K562 (cell line): ENCODE data around the gene MACROD2. TPM values are rescaled to one million over a fixed set of nuclear protein-coding genes. Genes with fewer than 3 reads are reported as not detected.

Experiments used
- NR3C1 ChIP-seq: sonication (generic); formaldehyde crosslinking; IDR thresholded peaks from 2 replicates; pipeline ENCODE4 v1.8.1; 2022; ENCODE audit warnings: missing genetic modification reagents
- TCFL5 ChIP-seq: fragments of 250-450 bp; sonication (Bioruptor Pico); conservative IDR thresholded peaks from 2 replicates; pipeline ENCODE4 v1.6.1; 2021; ENCODE audit warnings: mild to moderate bottlenecking, moderate library complexity, matching md5 sums
- ZNF165 ChIP-seq: fragments of 250-450 bp; sonication (Bioruptor Pico); IDR thresholded peaks from 2 replicates; pipeline ENCODE4 v1.4.0; 2020; ENCODE audit warnings: borderline replicate concordance
- polyA plus RNA-seq, 8 experiments: library from polyadenylated mRNA; depleted of rRNA in 4 of 8; stranded (reverse) in 5 of 8; unstranded in 3 of 8; fragments of >200 nt; fragmentation: Nextera tagmentation in 2 of 8; fragmentation: Illumina TruSeq in 1 of 8; extraction: Ambion mirVana in 2 of 8; extraction: Trizol in 1 of 8; gene quantifications; 2 replicates each; pipeline versions ENCODE4 v1.2.1 to v1.2.3, GENCODE V29; 2011 to 2014; ENCODE audit warnings: inconsistent platforms in 1 of 8, missing spikeins in 1 of 8
- total RNA-seq, 7 experiments: library from RNA; depleted of rRNA in 6 of 7; stranded (reverse); fragments of >200 nt in 6 of 7; fragmentation: Illumina TruSeq in 2 of 7; extraction: Trizol in 2 of 7; gene quantifications; 2 replicates each; pipeline versions ENCODE4 v1.2.1 to v1.2.3, GENCODE V29; 2011 to 2021; ENCODE audit warnings: low replicate concordance in 1 of 7
- TF ChIP-seq, protein P1 (sequence below), 2 experiments: fragments of 450-650 bp; formaldehyde crosslinking in 1 of 2; IDR thresholded peaks; 2 replicates each; pipeline versions ENCODE4 v1.4.0 to v1.6.1; 2014 to 2020; ENCODE audit warnings: mild to moderate bottlenecking in 2 of 2, borderline replicate concordance in 1 of 2, low read depth in 1 of 2
- TF ChIP-seq, protein P2 (sequence below): fragments of 450-650 bp; IDR thresholded peaks from one replicate; pipeline ENCODE4 v1.6.1; 2018; ENCODE audit warnings: mild to moderate bottlenecking, moderate library complexity; ENCODE audit not compliant: partially characterized antibody

Gene MACROD2
- total and polyA plus RNA-seq, 9 of the 15 experiments (the other 6 are each of a cell fraction or from before 2014, with no cell fraction given): not detected

DNA sequence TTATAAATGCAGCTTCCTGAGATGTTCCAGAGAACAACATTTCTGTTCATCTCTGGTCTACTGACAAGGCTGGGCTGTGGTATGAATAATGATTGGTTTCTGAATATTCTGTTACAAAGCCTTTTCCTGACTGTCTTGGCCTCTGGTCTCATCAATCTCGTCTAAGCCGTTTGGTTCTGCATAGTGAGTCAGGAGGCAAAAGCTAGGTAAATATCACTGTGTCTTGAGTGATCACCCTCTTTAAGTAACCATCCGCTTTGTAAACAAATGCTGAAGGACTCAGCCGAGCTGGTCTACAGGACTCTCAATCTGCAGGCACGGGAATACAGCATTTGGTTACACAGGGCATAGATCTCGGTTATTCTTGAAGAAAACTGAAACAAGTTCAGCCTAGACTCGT lies 2066.0 kb downstream of the MACROD2 start (continued):
- TF ChIP-seq, protein P1, sequence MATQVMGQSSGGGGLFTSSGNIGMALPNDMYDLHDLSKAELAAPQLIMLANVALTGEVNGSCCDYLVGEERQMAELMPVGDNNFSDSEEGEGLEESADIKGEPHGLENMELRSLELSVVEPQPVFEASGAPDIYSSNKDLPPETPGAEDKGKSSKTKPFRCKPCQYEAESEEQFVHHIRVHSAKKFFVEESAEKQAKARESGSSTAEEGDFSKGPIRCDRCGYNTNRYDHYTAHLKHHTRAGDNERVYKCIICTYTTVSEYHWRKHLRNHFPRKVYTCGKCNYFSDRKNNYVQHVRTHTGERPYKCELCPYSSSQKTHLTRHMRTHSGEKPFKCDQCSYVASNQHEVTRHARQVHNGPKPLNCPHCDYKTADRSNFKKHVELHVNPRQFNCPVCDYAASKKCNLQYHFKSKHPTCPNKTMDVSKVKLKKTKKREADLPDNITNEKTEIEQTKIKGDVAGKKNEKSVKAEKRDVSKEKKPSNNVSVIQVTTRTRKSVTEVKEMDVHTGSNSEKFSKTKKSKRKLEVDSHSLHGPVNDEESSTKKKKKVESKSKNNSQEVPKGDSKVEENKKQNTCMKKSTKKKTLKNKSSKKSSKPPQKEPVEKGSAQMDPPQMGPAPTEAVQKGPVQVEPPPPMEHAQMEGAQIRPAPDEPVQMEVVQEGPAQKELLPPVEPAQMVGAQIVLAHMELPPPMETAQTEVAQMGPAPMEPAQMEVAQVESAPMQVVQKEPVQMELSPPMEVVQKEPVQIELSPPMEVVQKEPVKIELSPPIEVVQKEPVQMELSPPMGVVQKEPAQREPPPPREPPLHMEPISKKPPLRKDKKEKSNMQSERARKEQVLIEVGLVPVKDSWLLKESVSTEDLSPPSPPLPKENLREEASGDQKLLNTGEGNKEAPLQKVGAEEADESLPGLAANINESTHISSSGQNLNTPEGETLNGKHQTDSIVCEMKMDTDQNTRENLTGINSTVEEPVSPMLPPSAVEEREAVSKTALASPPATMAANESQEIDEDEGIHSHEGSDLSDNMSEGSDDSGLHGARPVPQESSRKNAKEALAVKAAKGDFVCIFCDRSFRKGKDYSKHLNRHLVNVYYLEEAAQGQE (IDR thresholded peaks at IDR 0.05; ENCODE audit: borderline replicate concordance): no peak
- TF ChIP-seq, protein P1 (CRISPR knock-in tag; IDR thresholded peaks at IDR 0.05; ENCODE audit: low read depth): no peak
- TF ChIP-seq ZNF165 (CRISPR knock-in tag): no peak
- TF ChIP-seq, protein P2, sequence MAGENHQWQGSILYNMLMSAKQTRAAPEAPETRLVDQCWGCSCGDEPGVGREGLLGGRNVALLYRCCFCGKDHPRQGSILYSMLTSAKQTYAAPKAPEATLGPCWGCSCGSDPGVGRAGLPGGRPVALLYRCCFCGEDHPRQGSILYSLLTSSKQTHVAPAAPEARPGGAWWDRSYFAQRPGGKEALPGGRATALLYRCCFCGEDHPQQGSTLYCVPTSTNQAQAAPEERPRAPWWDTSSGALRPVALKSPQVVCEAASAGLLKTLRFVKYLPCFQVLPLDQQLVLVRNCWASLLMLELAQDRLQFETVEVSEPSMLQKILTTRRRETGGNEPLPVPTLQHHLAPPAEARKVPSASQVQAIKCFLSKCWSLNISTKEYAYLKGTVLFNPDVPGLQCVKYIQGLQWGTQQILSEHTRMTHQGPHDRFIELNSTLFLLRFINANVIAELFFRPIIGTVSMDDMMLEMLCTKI: no peak
- TF ChIP-seq TCFL5 (CRISPR knock-in tag): no peak
- no peak for TF ChIP-seq NR3C1 (CRISPR knock-in tag)
- TF ChIP-seq, all 486 proteins: peak for 0
